NT2/D1 (cell line): ENCODE results near the gene CACNA1D.

Source experiments
- SUZ12 ChIP-seq: IDR thresholded peaks from 2 replicates; pipeline ENCODE4 v1.6.1; 2011; ENCODE audit not compliant: insufficient read length, insufficient read depth; ENCODE audit errors: extremely low read depth
- ZNF274 ChIP-seq: IDR thresholded peaks from 2 replicates; pipeline ENCODE4 v1.6.1; 2011; ENCODE audit warnings: mild to moderate bottlenecking, low read depth, low read length

- no peak for TF ChIP-seq ZNF274
- TF ChIP-seq SUZ12: no peak
Measured at GRCh38 chr3:53650424-53650823, 156.0 kb downstream of the CACNA1D start.
